ENCODE measurements around the gene P4HTM.

P4HTM gene

GRCh38 chr3:49023775-49024174, 33.7 kb downstream of the P4HTM start:
- DNase-seq = no peak
- ATAC-seq = no peak

- DNase-seq (no peak), ATAC-seq (no peak)
Measured at GRCh38 chr3:49024449-49024848, 34.4 kb downstream of the P4HTM start.

- no peak for ATAC-seq
- DNase-seq = no peak
Measured at GRCh38 chr3:49025005-49025792, 35.2 kb downstream of the P4HTM start.

GRCh38 chr3:49025793-49026520, 35.9 kb downstream of the P4HTM start:
- no peak for ATAC-seq
- no peak for DNase-seq

DNA sequence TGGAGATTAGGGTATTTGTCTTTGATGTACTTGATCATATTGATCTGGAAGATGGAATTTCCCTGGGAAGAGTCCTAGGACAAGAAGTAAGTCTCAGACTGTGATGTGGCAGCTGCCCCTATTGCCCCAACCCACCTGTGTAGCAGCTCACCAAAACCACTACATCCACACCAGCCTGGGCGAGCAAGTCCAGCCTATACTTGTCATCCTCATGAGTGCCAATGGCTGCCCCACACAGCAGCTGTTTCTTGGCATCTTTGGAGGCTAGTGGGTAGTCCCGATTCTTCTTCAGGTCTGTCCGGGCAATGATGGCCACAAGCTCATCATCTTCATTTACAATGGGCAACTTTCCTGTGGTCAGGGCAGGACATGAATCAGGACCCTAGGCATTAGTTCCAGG, 36.5 kb downstream of the P4HTM start:
- DNase-seq (no peak), ATAC-seq (no peak)

DNA sequence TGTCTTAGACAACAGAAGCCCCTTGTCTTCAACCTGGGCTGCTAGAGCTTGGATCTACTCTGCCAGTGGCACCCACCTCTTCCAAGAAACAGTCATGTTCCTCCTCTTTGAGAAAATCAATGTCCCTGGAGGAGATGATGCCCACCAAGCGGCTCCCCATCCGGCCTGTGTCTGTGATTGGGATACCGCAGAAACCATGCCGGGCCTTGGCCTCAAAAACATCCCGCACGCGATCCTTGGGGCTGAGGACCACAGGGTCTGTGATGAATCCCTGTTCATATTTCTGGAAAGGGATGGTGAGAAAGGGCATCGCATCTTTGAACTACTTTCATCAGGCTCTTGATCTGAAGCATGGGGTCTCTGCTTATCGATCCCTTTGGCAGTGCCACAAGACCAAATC, 37.6 kb downstream of the P4HTM start:
- ATAC-seq (no peak), DNase-seq (no peak)

DNA sequence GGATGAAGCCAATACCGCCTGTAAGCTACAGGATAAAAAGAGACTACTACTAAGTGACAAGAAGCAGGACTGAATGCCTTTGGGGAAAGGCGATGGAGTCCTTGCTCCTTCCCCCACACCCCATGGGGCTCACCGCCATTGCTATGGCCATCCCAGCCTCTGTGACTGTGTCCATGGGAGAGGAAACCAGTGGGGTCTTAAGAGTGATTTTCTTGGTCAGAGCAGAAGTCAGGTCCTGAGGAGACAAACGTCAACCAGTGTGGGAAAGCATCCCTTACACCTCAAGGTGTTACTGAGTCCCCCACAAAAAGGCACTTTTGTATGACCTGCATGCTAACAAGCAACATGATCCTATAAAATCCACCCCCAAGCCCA, 38.2 kb downstream of the P4HTM start:
- DNase-seq (no peak), ATAC-seq (no peak)

GRCh38 chr3:49028673-49029562, 38.9 kb downstream of the P4HTM start, which contains the start of gene IMPDH2:
Gene IMPDH2 (minus strand): TSS chr3:49029398. CDS start chr3:49029350, 48 bp downstream.
- DNase-seq = peak; percentile 95
- peak; percentile 93 for ATAC-seq

DNA sequence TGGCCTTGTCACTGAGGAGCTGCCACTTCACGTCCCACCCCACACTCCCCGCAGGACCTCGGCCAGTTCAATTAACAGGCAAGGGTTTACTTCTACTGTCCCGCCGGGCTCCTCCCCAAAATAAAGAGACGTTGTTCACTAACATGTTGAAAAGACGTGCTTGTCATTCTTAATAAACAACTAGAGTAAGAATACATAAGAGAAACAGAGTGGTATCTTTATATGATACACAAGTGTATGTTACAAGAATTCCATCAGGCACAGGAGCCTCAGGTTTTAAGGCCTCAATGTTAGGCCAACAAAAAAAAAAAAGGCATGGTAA, 39.5 kb downstream of the P4HTM start:
- no peak for DNase-seq

GRCh38 chr3:49030321-49030720, 40.3 kb downstream of the P4HTM start:
- ATAC-seq = no peak
- DNase-seq = no peak

More for the DNA sequence above, 39.5 kb downstream of the P4HTM start:
- no peak for ATAC-seq

GRCh38 chr3:49032646-49033304, 42.7 kb downstream of the P4HTM start:
- DNase-seq (no peak), ATAC-seq (no peak)

DNA sequence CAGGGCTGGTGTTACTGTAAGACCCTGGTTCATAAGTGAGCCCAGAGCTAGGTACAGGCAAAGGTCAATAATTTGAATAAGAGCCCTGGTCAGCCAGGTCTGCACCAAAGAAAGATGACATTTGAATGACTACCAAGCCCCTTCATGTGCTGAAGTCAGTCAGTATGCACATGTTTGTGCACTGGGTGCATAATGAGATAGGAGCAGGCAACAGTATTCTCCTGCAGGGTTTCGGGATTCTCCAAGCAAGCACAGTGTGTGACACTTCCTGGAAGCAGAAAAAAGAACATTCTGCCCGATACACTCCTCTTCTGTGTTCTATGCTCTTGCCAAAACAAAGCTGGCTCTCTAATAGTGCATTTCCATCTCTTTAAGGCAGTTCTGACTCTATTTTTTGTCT, 44.6 kb downstream of the P4HTM start:
- ATAC-seq (no peak), DNase-seq (no peak)

DNA sequence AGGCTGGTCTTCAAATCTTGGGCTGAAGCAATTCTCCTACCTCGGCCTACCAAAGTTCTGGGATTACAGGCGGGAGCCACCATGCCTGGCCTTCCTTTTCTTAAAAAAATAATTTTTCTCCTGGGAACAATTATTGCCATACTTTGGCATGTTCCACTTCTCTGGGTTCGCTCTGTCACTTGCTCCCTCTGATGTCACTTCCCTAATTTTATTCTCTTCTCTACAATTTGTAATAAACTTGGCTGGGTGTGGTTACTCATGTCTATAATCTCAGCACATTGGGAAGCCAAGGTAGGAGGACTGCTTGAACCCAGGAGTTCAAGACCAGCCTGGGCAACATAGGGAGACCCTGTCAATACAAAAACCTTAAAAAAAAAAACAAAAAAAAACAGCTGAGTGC, 45.2 kb downstream of the P4HTM start:
- ATAC-seq (no peak), DNase-seq (no peak)

GRCh38 chr3:49053543-49053942, 63.5 kb downstream of the P4HTM start:
- no peak for ATAC-seq

GRCh38 chr3:49054344-49054862, 64.4 kb downstream of the P4HTM start:
- no peak for ATAC-seq
- no peak for DNase-seq

More at GRCh38 chr3:49053543-49053942, 63.5 kb downstream of the P4HTM start:
- DNase-seq = no peak
